Stimulated activated CD4-positive, alpha-beta T cell treated with anti-CD3 and anti-CD28 coated beads, Interleukin-2, amount 100 ng/mL, for 24 hours (primary cell): Measurements from ENCODE around the gene ZBTB20.

ENCODE experiments used
- DNase-seq, 2 donors: peaks; one replicate each; pipeline ENCODE4 v3.0.0-alpha.2; 2020

ZBTB20 gene

GRCh38 chr3:114900908-114901307 lies 246.2 kb downstream of the ZBTB20 start:
- no peak for DNase-seq

- DNase-seq: no peak
These were observed 247.7 kb downstream of the ZBTB20 start for GRCh38 chr3:114899186-114899931.

- no peak for DNase-seq
These were observed 250.1 kb downstream of the ZBTB20 start for GRCh38 chr3:114896978-114897377.

GRCh38 chr3:114893361-114893760 lies 253.7 kb downstream of the ZBTB20 start:
- DNase-seq: no peak

GRCh38 chr3:114892880-114893279 lies 254.2 kb downstream of the ZBTB20 start:
- no peak for DNase-seq

GRCh38 chr3:114892131-114892879 lies 254.8 kb downstream of the ZBTB20 start:
- DNase-seq: no peak

- DNase-seq: no peak
These were observed 259.3 kb downstream of the ZBTB20 start for GRCh38 chr3:114887806-114888205.

GRCh38 chr3:114886905-114887304 lies 260.2 kb downstream of the ZBTB20 start:
- DNase-seq: no peak

- no peak for DNase-seq
These were observed 262.7 kb downstream of the ZBTB20 start for GRCh38 chr3:114884213-114884923.

GRCh38 chr3:114880078-114880477 lies 267.0 kb downstream of the ZBTB20 start:
- no peak for DNase-seq

- no peak for DNase-seq
These were observed 267.7 kb downstream of the ZBTB20 start for GRCh38 chr3:114879059-114880031.

- DNase-seq: no peak
These were observed 268.8 kb downstream of the ZBTB20 start for GRCh38 chr3:114878114-114878839.

- DNase-seq: no peak
These were observed 269.5 kb downstream of the ZBTB20 start for GRCh38 chr3:114877378-114878113.

- no peak for DNase-seq
These were observed 272.5 kb downstream of the ZBTB20 start for GRCh38 chr3:114874522-114874971.

- no peak for DNase-seq
These were observed 273.5 kb downstream of the ZBTB20 start for GRCh38 chr3:114873591-114873990.

GRCh38 chr3:114872588-114872987 lies 274.5 kb downstream of the ZBTB20 start:
- DNase-seq: no peak

- DNase-seq: no peak
These were observed 275.0 kb downstream of the ZBTB20 start for GRCh38 chr3:114872050-114872449.

GRCh38 chr3:114867835-114868503 lies 279.1 kb downstream of the ZBTB20 start:
- no peak for DNase-seq

- no peak for DNase-seq
These were observed 279.7 kb downstream of the ZBTB20 start for GRCh38 chr3:114867359-114867758.

GRCh38 chr3:114866430-114866829 lies 280.7 kb downstream of the ZBTB20 start:
- DNase-seq: no peak
